Thoracic aorta (tissue), 2 donors: ENCODE results near the gene TNKS1BP1. TPM values are rescaled to one million over a fixed set of nuclear protein-coding genes. Genes with fewer than 3 reads are reported as not detected.
"Not testable (repeated sequence)": the region's sequence is repeated elsewhere in the genome, so short reads cannot be mapped to it uniquely, and the experiment has no call there.

Source experiments
- ATAC-seq: fragments of 150-250 bp; one replicate; pipeline ENCODE4 v1.8.0; 2017; ENCODE audit warnings: low read depth; ENCODE audit not compliant: insufficient number of reproducible peaks, low FRiP score
- DNase-seq: peaks from one replicate; pipeline ENCODE4 v3.0.0-alpha.2; 2020; ENCODE audit warnings: low spot score
- H3K27ac ChIP-seq, 2 donors: fragments of 200-600 bp; sonication (generic); 1 replicate in 1 of 2; 2 replicates in 1 of 2; pipeline ENCODE4 v1.5.1; 2016; ENCODE audit warnings: mild to moderate bottlenecking in 2 of 2, moderate library complexity in 2 of 2
- H3K27me3 ChIP-seq: fragments of 200-600 bp; sonication (generic); replicated peaks from 2 replicates; pipeline ENCODE4 v1.6.0; 2016; ENCODE audit warnings: mild to moderate bottlenecking; ENCODE audit not compliant: insufficient read depth
- H3K36me3 ChIP-seq: fragments of 200-600 bp; sonication (generic); one replicate; pipeline ENCODE4 v1.5.1; 2016
- H3K4me1 ChIP-seq, 2 donors: fragments of 200-600 bp; sonication (generic); 1 replicate in 1 of 2; 2 replicates in 1 of 2; pipeline versions ENCODE4 v1.5.1 to v1.6.0; 2016; ENCODE audit warnings: low read depth in 2 of 2, mild to moderate bottlenecking in 1 of 2; ENCODE audit not compliant: control insufficient read depth in 1 of 2
- H3K4me3 ChIP-seq: fragments of 200-600 bp; sonication (generic); 2 replicates; pipeline ENCODE4 v1.5.1; 2016; ENCODE audit warnings: mild to moderate bottlenecking
- H3K9me3 ChIP-seq: fragments of 200-600 bp; sonication (generic); 2 replicates; pipeline ENCODE4 v1.5.1; 2016
- total RNA-seq, 2 donors: library from RNA; depleted of rRNA; stranded (reverse); fragments of >200 nt; gene quantifications; one replicate each; pipeline versions ENCODE4 v1.1.0 to v1.2.3, GENCODE V29; 2016
- TF ChIP-seq, protein P1 (sequence below): fragments of 200-600 bp; sonication (generic); IDR thresholded peaks from one replicate; pipeline ENCODE4 v1.5.1; 2019; ENCODE audit warnings: antibody characterized with exemption

The TNKS1BP1 gene
- total RNA-seq, 2 donors from 2014 or later: 105 to 153 TPM

DNA sequence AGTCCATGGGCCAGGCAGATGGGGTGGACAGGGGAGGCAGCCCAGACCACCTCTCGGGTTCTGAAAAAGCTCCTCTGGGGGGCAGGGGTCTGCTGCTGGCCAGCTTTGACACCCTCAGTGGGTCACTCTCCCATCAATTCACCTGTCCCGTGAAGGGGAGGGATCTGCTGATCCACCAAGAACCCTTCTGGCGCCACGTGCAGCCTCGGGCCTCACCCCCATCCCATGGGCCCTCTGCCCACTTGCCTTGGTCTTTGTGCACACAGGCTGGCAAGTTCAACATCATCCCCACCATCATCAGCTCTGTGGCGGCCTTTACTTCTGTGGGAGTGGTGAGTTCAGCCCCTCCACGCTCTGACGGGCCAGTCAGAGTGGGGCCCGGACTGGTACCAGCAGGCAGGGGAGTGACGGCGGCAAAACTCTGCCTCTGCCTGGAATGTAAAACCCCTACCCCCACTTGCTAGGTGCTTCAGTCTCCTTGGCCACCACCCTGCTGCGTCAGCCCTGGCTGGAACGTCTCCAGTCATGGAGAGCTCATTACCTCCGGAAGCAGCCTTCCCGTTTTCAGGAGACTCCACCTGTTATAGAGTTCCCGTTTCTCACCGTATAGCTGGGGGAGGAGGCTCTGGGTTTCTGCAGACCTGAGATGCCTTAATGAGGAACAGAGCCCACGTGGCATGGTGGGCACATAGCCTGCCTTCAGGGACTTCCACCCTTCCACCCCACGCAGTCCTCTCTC, 43.5 kb upstream of the TNKS1BP1 start:
- H3K4me3 ChIP-seq: no peak overlapping the region
- H3K36me3 ChIP-seq: no peaks in the 10 kb centered on the region
- DNase-seq (no peak), ATAC-seq (no peak)
- H3K4me1 ChIP-seq: no peaks in the 10 kb centered on the region
- no peaks in the 10 kb centered on the region for H3K9me3 ChIP-seq
- TF ChIP-seq, protein P1, sequence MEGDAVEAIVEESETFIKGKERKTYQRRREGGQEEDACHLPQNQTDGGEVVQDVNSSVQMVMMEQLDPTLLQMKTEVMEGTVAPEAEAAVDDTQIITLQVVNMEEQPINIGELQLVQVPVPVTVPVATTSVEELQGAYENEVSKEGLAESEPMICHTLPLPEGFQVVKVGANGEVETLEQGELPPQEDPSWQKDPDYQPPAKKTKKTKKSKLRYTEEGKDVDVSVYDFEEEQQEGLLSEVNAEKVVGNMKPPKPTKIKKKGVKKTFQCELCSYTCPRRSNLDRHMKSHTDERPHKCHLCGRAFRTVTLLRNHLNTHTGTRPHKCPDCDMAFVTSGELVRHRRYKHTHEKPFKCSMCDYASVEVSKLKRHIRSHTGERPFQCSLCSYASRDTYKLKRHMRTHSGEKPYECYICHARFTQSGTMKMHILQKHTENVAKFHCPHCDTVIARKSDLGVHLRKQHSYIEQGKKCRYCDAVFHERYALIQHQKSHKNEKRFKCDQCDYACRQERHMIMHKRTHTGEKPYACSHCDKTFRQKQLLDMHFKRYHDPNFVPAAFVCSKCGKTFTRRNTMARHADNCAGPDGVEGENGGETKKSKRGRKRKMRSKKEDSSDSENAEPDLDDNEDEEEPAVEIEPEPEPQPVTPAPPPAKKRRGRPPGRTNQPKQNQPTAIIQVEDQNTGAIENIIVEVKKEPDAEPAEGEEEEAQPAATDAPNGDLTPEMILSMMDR: no peak
- no peaks in the 10 kb centered on the region for H3K27me3 ChIP-seq
- no peak overlapping the region for H3K27ac ChIP-seq

DNA sequence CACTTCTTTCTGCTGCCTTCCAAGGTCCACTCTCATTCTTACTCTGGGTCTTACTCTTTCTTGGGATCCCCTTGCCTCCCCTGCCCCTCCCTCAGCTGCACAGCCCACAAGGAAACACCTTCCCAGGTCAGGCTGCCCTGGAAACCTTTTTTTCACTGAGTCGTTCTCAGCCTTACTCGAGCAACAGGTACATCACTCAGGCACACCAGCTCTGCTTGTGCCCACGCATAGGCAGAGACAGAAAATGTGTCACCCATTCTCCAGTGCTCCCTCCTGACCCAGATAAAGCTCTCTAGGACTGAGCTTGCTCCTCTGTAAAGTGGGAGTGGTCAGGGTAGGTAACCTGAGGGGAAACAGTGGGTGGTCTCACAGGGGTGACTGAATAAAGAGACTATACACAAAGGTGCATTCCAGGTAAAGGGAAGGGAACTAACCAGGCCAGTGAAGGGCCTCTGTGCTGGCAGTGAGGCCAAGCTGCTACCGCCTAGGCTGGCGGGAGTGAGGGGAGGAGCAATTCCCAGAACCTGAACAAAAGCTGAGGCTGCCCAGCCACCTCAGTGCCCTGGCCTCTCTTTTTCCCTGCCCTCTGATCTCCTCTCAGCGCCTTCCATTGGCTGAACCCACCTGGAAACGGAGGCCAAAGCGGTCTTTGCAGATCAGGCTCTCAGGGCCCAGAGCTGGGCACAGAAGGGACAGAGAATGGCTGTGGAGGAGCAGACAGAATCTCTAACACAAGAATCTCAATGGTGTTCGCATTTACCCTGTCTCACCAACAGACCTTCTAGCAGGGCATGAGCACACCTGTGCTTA, 40.3 kb upstream of the TNKS1BP1 start:
- no peak for DNase-seq
- Histone ChIP-seq H3K27me3 (no peaks in the 10 kb centered on the region), H3K9me3 (no peaks in the 10 kb centered on the region), H3K4me1 (no peaks in the 10 kb centered on the region), H3K36me3 (no peaks in the 10 kb centered on the region), H3K27ac (no peak overlapping the region), H3K4me3 (no peak overlapping the region)
- no peak for ATAC-seq
- TF ChIP-seq, protein P1: no peak

DNA sequence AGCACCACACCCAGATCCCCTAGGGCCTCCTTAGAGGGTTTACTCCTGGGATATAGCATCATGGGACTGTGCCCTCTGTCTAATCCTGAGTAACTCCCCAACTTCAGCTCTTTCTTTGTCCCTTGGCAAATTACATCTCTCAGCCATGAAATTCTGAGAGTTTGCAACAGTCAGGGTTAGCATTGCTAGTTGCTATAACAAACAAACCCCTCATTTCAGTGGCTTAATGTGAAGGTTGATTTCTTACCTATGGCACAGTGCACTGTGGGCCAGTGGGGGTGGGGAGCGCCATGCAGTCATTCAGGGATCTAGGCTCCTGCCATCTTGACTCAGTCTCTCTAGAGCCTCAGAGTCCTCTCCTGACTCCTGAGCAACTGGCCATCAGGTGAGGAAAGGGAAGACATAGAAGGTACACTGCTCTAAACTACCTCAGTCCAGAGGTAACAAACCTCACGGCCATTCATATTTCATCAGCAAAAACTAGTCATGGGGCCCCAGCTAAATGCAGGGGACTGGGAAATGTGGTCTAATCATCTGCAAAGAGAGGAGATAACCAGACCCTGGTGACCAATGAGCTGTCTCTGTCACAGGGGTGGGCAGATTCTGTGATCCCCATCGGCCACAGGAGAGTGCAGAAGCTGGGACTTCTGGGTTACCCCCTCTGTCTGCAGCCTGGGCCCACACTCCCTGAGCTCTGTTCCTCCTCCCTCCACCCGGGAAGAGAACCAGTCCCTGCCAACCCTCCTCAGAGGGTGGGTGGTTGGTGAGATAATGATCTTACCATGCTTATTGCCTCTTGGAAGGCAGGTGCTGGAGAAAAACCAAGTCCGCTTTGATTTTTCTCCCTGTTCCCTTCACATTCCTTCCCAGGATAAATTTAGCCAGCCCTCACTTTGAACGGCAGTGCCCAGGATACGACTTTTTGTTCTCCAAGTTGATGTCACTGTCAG, 38.7 kb upstream of the TNKS1BP1 start:
- no peak for DNase-seq

DNA sequence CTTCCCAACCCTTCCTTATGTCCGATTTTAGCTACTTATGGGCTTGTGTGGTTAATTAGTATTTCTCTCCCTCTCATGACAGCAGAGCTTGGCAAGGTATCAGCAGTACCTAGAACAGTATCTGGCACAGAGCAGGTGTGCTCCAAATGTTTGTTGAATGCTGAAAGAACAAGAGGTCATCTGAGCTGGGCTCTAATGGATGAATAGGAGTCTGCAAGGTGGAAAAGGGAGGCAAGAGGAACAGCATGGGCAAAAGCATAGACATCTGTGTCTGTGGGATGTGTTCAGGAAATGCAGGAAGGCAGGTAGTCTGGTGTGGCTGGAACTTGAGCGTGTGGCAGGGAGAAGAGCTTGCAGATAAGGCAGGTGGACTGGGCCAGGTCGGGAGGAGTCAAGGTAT, 37.2 kb upstream of the TNKS1BP1 start:
- H3K27me3 ChIP-seq: no peaks in the 10 kb centered on the region
- no peak for ATAC-seq
- TF ChIP-seq, protein P1: no peak
- DNase-seq: no peak
- H3K9me3 ChIP-seq: no peaks in the 10 kb centered on the region
- no peaks in the 10 kb centered on the region for H3K36me3 ChIP-seq
- H3K4me1 ChIP-seq: no peaks in the 10 kb centered on the region
- no peak overlapping the region for H3K4me3 ChIP-seq
- no peak overlapping the region for H3K27ac ChIP-seq

More for the DNA sequence above, 38.7 kb upstream of the TNKS1BP1 start:
- Histone ChIP-seq H3K4me3 (no peak overlapping the region), H3K27me3 (no peaks in the 10 kb centered on the region), H3K4me1 (no peaks in the 10 kb centered on the region), H3K27ac (no peak overlapping the region), H3K36me3 (no peaks in the 10 kb centered on the region), H3K9me3 (no peaks in the 10 kb centered on the region)
- no peak for ATAC-seq
- TF ChIP-seq, protein P1: no peak

DNA sequence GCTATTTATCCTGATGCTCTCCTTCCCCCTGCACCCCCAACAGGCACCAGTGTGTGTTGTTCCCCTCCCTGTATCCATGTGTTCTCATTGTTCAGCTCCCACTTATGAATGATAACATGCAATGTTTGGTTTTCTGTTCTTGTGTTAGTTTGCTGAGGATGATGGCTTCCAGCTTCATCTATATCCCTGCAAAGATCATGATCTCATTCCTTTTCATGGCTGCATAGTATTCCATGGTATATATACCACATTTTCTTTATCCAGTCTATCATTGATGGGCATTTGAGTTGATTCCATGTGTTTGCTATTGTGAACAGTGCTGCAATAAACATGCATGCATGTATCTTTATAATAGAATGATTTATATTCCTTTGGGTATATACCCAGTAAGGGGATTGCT, 36.7 kb upstream of the TNKS1BP1 start:
- H3K27ac ChIP-seq, H3K4me1 ChIP-seq, H3K9me3 ChIP-seq, DNase-seq, H3K36me3 ChIP-seq, ATAC-seq, H3K4me3 ChIP-seq, H3K27me3 ChIP-seq: not testable (repeated sequence)
